GM12801 (cell line): Measurements from ENCODE around the gene CREB3L4.

Experiments used
- TF ChIP-seq, protein P1 (sequence below): IDR thresholded peaks from one replicate; pipeline ENCODE4 v1.5.1; 2011; ENCODE audit warnings: control low read depth; ENCODE audit not compliant: insufficient read length; ENCODE audit errors: extremely low read depth

The CREB3L4 gene

DNA sequence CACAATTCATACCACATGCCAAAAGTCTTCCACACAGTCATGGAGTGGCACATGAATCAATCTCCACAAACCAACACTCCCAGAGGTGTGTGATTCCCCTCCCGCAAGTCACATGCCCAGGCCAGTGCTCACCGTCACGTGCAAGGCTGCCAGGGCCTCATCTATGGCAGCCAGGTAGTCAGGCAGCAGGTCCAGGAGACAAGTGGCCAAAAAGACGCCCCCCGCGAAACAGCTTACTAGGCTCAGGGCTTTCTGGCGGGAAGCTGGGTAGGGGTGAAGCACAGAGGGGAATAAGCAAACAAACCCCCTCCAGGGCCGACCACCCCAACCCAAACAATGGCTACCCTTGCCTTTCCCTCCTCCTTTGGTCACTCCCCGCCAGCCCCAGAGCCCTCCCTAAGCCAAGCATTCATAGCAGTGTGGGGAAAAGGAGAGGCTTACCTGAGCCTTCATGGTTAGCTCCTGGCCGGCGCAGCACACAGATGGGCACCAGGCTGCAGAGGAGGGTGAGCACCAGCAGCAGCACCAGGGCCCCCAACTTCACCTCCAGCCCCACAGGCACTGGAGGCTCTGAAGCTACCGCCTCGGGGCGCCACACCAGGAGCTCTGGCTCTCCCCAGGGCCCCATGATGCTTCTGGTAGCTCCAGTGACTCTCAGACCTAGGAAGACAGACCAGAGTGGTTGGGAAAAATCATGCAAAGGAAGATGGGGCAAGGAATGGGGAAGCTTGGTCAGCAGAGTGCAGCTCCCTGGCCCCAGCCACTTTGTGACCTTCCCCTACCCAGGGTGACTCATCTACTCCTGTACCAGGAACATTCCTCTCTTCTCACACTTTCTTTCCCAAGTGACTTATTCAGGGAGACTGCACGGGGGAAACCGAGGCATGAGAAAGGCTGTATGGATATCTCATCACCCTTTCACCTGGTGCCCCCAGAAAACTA, 5.3 kb upstream of the CREB3L4 start:
- TF ChIP-seq, protein P1, sequence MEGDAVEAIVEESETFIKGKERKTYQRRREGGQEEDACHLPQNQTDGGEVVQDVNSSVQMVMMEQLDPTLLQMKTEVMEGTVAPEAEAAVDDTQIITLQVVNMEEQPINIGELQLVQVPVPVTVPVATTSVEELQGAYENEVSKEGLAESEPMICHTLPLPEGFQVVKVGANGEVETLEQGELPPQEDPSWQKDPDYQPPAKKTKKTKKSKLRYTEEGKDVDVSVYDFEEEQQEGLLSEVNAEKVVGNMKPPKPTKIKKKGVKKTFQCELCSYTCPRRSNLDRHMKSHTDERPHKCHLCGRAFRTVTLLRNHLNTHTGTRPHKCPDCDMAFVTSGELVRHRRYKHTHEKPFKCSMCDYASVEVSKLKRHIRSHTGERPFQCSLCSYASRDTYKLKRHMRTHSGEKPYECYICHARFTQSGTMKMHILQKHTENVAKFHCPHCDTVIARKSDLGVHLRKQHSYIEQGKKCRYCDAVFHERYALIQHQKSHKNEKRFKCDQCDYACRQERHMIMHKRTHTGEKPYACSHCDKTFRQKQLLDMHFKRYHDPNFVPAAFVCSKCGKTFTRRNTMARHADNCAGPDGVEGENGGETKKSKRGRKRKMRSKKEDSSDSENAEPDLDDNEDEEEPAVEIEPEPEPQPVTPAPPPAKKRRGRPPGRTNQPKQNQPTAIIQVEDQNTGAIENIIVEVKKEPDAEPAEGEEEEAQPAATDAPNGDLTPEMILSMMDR = no peak

DNA sequence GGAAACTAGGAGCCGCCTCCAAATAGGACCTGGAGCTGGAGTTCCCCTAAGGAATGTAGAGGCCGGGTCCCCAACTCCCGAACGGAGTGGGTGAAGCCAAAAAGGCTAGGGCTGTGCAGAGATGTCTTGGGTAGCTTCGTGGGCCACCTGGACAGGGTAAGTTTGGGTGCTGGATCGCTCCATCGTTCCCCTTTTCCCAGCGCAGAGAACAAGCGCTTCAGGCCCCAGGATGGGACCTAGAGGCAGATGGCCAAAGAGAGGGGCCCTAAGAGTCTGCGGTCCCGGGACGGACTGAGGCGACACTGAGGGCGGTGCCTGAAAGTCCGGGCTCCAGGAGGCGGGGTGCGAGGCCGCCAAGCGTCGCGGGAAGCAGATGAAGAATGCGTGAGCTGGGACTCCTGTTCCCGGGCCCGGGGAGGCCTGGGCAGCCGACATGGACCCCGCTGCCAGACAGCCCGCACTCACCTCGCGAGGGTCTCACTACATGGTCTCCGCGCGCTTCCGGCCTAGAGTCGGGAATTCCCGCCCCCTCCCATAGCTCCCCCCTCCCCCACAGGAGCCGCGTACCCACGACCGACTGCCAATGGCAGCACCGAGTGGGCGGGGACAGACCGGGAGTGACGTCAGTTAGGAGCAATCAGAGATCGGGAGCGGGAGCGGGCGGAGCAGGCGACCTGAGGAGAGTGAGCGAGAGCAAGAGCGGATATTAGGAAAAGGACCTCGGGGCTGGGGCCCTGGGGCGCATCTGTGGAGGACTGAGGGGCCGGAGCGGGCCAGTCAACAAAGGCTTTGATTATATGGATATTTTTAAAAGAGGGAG, 4.5 kb upstream of the CREB3L4 start, which contains the start of gene SLC39A1:
TSS of gene SLC39A1 (minus strand) at position 508 of the 820 bp plus-strand sequence. CDS start 822 bp downstream, outside the sequence.
- TF ChIP-seq, protein P1 = no peak

DNA sequence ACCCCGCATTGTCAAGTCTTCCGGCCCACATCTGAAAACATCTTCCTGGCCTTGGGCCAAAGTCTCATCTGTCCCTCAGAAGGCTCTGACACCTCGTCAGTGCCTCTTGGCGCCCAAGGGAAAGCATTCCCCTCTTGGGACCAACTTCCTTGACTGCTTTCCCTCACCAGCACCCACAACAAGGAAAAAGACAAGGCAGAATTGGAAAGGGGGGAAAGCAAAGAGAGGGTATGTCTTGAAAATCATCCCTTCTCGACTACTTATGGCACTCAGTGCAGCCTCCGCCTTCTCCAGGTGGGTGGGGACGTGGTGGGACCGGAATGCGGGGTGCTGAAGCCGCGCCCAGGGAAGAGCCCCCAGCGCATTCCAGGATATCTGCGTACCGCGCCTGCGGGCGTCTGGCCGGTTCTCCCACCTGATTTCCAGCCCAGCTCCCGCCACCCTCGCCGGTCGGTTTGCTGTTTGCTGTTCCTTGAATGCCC, 3.8 kb upstream of the CREB3L4 start:
- TF ChIP-seq, protein P1 = no peak

DNA sequence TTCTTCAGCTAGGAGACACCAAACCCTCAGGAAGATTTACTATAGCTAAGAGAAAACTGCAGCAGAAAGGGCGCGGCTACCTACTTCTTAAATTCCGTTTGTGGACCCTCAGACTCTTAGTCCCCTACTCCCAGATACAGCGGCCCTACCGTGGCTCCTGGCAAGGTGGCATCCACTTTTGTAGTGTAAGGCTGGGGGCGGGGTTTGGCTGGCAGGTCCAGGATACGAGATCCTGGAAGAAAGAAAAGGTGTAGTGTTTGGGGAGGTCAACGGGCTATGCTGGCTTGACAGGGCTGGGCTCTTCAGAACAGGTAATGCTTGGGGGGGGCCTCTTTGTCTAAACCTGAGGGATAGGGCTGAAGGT, 280 bp downstream of the CREB3L4 start:
- TF ChIP-seq, protein P1 = no peak

DNA sequence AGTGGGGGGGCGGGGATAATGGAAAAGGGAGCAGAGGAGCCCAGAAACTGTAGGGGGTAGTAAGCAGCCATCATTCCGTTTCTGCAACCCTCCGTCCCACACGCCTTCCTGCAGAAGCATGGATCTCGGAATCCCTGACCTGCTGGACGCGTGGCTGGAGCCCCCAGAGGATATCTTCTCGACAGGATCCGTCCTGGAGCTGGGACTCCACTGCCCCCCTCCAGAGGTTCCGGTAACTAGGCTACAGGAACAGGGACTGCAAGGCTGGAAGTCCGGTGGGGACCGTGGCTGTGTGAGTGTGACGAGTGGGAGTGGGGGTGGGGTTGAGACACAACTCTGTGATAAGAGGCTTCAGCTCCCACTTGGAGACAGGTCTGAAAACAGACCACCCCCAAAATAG, 706 bp downstream of the CREB3L4 start:
- TF ChIP-seq, protein P1 = no peak

DNA sequence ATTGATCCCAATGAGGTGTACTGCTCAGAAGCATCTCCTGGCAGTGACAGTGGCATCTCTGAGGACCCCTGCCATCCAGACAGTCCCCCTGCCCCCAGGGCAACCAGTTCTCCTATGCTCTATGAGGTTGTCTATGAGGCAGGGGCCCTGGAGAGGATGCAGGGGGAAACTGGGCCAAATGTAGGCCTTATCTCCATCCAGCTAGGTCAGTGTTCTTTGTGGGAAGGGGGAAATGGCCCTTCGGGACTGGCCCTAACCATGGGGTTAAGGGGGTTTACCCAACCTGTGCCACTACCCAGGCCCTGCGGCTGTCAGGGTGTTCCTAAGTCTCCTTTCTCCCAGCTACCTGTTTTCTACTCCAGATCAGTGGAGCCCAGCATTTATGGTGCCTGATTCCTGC, 1.3 kb downstream of the CREB3L4 start:
- TF ChIP-seq, protein P1 = no peak

DNA sequence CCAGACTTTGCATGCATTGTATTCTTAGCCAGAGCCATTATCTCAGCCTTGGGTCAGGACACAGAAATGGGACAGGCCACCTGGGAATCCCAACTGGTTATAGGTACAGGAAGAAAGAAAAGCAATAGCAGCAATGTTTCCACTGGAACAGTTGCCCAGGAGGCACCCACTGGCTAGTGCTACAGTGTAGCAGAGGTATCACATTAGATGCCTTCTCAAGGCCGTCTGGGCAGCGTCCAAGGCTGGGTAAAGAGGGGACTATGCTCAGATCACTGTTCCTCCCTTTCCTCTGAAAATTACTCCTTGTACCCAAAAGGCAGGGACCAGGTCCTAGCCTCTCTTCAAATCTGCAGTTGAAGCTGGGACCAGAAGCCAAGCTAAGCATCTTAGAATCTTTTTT, 2.6 kb downstream of the CREB3L4 start:
- TF ChIP-seq, protein P1 = no peak
